Fibroblast of pulmonary artery (primary cell): ENCODE results near the gene GBA2.

Experiments used
- DNase-seq: peaks from one replicate; pipeline ENCODE4 v3.0.0-alpha.2; 2010; ENCODE audit warnings: low read depth
- H3K4me3 ChIP-seq: replicated peaks from 2 replicates; pipeline ENCODE4 v1.5.1; 2011; ENCODE audit warnings: low read depth, mild to moderate bottlenecking, control low read depth, low read length, moderate library complexity
- TF ChIP-seq, protein P1 (sequence below): IDR thresholded peaks from 2 replicates; pipeline ENCODE4 v1.5.1; 2011; ENCODE audit warnings: mild to moderate bottlenecking, control low read depth, low read length, inconsistent platforms; ENCODE audit errors: missing control alignments

GBA2 gene

DNA sequence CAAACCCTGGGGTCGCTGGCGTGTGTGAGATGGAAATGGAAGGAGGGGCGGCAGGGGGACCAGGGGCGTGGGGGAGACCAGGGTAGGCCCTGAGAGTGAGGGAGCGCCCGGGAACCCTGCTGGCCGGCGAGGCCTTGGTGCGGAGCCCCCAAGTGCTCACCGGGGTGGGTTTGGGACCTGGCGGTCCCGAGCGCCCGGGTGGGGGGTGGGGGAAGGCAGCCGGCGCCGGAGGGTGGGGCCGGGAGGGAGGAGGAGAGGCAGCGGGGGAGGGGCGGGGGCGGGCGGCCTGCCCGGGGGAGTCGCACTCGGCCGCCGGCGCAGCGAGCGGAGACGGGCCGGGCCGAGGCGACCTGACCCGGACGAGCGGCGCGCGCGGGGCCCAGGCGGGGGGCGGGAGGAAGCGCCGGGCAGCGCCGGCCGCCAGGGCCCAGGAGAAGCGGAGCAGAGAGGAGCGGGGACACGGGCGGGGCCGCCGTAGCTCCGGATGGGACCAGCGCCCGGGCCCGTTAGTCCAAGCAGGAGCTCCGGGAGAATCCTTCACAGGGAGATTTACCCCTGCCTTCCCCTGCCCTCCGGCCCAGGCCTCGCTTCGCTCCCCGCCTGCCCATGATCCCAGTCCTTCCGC lies 42.4 kb upstream of the GBA2 start, which contains the start of gene NPR2:
TSS of gene NPR2 (plus strand) at position 295 of the 625 bp plus-strand sequence. CDS start 818 bp downstream, outside the sequence.
- TF ChIP-seq, protein P1, sequence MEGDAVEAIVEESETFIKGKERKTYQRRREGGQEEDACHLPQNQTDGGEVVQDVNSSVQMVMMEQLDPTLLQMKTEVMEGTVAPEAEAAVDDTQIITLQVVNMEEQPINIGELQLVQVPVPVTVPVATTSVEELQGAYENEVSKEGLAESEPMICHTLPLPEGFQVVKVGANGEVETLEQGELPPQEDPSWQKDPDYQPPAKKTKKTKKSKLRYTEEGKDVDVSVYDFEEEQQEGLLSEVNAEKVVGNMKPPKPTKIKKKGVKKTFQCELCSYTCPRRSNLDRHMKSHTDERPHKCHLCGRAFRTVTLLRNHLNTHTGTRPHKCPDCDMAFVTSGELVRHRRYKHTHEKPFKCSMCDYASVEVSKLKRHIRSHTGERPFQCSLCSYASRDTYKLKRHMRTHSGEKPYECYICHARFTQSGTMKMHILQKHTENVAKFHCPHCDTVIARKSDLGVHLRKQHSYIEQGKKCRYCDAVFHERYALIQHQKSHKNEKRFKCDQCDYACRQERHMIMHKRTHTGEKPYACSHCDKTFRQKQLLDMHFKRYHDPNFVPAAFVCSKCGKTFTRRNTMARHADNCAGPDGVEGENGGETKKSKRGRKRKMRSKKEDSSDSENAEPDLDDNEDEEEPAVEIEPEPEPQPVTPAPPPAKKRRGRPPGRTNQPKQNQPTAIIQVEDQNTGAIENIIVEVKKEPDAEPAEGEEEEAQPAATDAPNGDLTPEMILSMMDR = no peak
- H3K4me3 ChIP-seq = peak within 1 kb of the TSS; percentile 57
- peak; percentile 30 for DNase-seq

DNA sequence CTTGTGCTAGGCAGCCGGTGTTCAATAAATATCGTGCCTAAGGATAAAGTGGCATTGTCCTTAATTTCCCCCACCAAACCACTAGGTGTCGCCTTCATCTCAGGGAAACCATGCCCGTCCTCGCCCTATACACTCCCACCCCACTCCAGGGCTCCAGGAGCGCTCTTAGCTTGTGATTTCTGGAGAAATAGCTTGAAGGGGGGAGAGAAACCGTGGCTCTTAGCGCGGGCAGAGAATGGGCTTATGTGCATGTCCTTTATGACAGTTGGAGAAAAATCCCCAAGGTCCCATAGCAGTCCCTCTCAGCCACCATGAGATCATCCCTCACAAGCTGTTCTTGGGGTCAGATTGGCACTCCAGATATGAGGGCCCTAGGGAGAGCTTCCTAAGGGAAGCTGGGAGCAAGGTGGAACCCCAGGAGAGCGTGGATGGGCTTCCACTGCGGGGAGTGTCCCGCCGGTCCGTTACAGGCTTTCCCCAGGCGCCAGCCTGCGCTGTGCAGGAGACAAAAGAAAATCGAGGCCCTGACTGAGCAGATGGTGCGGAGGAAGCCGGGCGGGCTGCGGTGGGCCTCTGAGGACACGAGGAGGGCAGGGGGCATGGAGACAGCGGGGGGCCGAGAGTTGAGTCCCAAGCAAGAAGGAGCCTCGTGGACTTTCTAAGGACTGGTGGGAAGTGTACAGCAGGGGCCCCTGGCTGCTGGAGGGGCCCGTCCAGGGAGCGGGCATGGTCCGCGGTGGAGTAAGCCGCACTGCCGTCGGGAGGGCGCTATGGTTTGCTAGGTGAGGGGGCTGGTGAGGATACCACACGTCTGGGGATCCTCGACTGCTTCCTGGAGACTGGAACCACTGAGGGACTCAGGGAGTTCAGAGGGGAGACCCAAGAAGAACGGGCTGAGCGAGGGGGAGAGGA lies 41.6 kb upstream of the GBA2 start:
- TF ChIP-seq, protein P1 = peak; percentile 92
- peak; percentile 93 for DNase-seq
- H3K4me3 ChIP-seq = no peak overlapping the region

DNA sequence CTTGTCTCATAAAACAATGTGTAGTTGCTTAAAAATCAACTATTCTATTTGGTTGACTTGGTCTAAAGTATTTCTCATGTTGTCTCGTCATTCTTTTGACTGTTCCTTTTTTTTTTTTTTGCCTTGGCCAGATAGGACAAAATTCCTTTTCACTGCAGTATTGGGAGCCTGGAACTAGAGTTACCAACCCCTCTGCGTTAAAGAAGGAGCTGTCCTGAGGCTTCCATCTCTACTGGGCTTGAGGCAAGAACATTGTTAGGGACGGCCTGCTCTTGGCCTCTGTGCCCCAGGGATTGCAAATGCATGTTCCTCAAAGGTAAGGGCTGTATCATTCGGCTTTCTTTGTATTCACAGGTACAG lies 41.0 kb upstream of the GBA2 start:
- no peak overlapping the region for H3K4me3 ChIP-seq
- TF ChIP-seq, protein P1 = no peak
- no peak for DNase-seq

DNA sequence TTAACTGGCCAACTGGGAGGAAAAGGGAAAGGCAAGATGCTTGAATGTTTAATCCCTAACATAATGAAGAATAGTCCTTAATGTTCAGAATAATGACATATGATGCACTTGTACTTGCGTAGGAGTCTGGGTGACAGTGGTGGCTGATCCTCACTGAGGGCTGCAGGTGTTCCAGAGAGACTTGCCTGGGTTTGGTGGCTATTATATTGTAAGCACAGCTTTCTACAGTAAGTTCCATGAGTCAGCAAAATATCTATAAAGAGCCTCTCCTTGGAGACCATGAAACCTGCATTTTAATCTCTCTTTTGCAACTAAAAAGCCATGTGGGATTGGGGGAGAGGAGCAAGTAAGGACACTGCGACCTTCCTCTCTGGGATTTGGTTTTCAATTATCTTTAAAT lies 40.5 kb upstream of the GBA2 start:
- no peak for DNase-seq

DNA sequence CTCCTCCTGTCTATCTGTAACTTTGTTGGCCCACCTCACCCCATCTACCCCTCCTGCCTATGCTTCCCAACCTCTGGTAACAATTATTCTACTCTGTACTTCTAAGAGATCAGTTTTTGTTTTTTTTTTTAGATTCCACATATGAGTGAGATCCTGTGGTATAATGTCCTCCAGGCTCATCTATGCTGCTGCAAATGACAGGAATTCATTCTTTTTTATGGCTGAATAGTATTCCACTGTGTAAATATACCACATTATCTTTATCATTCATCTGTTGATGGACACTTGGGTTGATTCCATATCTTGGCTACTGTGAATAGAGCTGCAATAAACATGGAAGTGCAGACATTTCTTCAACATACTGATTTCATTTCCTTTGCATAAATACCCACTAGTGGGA lies 34.4 kb upstream of the GBA2 start:
- no peak overlapping the region for H3K4me3 ChIP-seq
- no peak for DNase-seq
- TF ChIP-seq, protein P1 = no peak

More for the DNA sequence above, 40.5 kb upstream of the GBA2 start:
- TF ChIP-seq, protein P1 = no peak
- no peak overlapping the region for H3K4me3 ChIP-seq

DNA sequence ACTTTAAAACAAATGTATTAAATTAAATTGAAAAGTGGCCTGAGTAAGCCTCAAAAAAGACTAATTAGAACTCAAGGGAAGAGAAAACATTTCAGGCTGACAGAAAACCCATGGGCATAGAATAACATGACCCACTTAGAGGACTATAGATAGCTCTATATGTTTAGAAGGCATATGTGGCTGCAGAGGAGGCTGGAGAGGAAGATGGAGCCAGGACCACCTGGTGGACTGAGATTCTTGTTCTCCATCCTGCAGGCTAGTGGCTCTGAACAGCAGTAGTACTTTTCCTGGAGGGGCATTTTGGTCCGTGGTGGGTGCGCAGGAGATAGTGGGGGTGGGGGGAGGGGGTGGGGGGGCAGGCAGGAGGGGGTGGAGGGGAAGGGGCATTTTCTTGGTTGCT lies 32.0 kb upstream of the GBA2 start:
- DNase-seq = no peak
- TF ChIP-seq, protein P1 = no peak
- H3K4me3 ChIP-seq = no peak overlapping the region
